GM11168 (cell line): Measurements from ENCODE around the gene ARL14EPL.
"Not testable (repeated sequence)": the region's sequence is repeated elsewhere in the genome, so short reads cannot be mapped to it uniquely, and the experiment has no call there.

ENCODE experiments used
- in situ Hi-C: fragments of 300-500 bp; cut with MboI; formaldehyde crosslinking; loops from one replicate; pipeline ENCODE4 v1.12.0; 2022; ENCODE audit warnings: low sequenced_read_pairs; ENCODE audit not compliant: unreplicated experiment

ARL14EPL gene

DNA sequence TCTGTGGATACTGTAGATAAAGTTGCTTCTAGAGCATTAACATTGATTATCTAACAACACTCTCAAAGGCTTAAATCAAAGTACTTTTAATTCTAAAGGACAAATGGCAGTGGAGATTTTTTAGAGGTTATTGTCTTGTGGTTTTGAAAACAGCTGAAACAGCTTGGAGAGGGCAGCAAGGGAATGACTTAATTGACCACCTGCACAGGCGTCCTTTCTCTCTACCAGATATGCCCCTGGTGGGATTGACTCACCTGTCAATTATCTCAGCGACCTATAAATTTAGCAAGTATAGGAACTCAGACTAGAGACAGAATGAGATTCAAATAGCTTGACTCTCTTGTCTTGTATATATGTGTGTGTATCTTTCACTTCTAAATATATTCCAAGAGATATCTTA lies 13.5 kb downstream of the ARL14EPL start:
- in situ Hi-C loops: no loop called here

DNA sequence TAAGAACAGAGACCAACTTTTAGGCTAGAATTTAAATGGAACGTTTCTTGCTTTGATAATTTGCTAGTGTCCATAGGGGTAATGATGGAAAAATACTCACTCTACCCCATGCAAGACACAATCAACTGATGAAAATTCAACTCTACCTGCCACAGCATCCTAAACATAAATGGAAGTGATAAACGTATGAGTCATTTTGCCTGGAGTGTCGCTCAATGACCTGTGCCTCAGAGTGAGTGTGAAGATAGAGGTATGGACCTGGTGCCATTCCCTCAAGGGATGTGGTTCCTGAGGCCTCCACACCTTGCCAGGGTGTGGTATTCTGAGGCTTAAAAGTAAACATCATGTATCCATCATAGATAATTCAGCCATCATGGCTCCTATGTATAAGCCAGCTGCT lies 14.0 kb downstream of the ARL14EPL start:
- in situ Hi-C loops: no loop called here

DNA sequence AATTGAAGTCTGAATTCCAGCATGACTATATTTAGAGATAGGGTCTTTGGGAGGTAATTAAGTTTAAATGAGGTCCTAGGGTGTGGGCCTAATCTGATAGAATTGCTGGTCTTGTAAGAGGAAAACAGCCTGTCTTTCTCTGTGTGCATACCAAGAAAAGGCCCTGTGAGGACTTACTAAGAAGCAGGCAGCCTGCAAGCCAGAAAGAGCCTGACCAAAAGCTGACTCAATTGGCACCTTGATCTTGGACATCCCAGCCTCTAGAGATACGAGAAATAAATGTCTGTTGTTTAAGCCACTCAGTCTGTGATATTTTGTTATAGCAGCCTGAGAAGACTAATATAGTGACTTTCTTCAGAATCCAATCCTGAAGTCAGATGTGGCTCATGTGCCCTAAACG lies 14.6 kb downstream of the ARL14EPL start:
- in situ Hi-C loops: no loop called here

DNA sequence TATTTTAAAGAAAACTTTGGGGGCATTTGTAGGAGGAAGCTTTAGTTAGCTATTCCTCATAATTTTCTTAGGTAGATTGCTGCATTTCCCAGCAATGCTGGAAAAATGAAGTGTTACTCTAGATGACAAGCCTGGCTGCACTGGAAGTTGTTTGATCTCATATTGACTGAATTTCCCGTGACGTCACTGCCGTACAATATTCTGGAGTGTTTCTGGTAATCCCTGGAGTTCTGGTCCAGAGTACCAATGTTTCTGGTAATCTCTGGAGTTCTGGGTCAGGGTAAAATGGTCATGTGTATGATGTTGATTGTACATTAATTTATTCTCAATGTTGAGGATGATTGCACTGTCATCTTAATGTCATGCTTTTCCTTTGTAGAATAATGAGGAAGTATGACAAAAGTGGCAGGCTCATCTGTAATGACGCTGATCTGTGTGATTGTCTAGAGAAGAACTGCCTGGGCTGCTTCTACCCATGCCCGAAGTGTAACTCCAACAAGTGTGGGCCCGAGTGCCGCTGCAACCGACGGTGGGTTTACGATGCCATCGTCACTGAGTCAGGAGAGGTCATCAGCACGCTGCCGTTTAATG lies 26.2 kb downstream of the ARL14EPL start:
- in situ Hi-C loops: loop anchor here (25.0 kb wide), 1 partner anchor 196 kb away; no protein-coding TSS in a partner anchor

DNA sequence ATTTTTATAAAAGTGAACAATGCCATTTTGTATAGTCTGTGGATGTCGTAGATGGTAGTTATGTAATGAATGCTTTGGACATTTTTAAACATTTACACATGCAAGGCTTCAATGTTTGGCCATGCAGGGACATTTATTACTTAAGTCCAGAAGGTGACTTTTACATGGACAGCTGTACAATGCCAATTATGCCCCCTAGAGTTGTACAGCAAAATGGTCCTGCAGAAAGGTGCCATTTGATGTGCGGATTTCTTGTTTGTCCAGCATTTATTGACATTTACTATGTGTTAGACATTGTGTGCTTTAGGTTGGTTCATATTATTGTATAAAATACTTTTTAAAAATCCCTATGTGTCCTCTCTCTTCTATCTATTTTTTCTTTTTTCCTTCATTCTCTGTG lies 30.1 kb downstream of the ARL14EPL start:
- in situ Hi-C loops: loop anchor here (10.0 to 25.0 kb wide), 2 partner anchors 200 to 748 kb away; no protein-coding TSS in a partner anchor

DNA sequence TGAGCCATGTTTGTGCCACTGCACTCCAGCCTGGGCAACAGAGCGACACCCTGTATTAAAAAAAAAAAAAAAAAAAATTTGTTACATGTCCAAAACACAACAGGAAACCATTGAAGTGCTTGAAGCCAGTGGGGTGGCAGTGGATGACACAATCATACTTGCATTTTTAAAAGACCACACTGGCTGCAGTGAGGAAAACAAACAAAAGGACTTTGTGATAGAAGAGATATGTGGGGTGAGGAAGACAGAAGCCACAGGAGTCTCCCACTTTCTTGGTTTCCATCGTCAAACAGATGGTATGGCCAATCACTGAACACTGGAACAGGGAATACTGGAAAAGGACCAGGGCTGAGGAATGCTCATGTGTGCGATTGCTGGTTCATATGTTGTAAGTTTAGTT lies 31.7 kb downstream of the ARL14EPL start:
- in situ Hi-C loops: loop anchor here (10.0 to 25.0 kb wide), 2 partner anchors 202 to 749 kb away; no protein-coding TSS in a partner anchor

DNA sequence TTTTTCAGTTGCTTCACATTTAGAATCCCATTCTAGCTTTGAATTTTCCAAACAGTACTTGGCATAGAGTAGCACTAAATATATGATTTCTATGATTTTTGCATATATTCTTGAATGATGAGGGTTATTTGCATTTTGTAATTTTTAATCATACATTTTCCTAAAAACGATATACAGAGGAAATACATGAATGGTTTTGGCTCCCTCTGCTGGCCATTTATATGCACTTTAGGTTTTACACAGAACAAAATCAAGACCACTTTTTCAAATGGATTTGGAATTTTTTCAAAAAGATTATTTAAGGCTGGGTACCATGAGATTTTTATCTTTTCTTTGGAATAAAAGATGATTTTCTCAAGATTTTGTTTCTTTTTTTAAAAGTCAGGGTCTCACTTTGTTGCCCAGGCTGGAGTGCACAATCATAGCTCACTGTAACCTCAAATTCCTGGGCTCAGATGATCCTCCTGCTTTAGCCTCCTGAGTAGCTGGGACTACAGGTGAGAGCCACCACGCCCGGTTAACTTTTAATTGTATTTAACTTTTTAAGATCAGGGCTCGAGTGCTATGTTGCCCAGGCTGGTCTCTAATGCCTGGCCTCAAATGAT lies 35.9 kb downstream of the ARL14EPL start:
- in situ Hi-C loops: loop anchor here (10.0 to 25.0 kb wide), 2 partner anchors 206 to 753 kb away; no protein-coding TSS in a partner anchor

DNA sequence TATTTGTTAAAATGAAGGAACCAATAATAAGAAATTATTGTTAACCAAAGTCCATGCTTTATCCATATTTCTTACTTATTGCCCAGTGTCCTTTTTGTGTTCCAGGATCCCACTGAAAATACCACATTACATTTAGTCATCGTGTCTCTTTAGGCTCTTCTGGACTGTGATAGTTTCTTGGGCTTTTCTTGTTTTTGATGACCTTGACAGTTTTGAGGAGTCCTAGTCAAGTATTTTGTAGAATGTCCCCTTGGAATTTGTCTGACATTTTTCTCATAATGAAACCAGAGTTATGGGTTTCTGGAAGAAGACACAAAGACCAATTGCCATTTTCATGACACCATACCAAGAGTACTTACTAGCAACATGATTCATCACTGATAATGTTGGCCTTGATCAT lies 38.9 kb downstream of the ARL14EPL start:
- in situ Hi-C loops: loop anchor here (10.0 to 25.0 kb wide), 2 partner anchors 209 to 446 kb away; partner anchors contain the start of gene TMED7

DNA sequence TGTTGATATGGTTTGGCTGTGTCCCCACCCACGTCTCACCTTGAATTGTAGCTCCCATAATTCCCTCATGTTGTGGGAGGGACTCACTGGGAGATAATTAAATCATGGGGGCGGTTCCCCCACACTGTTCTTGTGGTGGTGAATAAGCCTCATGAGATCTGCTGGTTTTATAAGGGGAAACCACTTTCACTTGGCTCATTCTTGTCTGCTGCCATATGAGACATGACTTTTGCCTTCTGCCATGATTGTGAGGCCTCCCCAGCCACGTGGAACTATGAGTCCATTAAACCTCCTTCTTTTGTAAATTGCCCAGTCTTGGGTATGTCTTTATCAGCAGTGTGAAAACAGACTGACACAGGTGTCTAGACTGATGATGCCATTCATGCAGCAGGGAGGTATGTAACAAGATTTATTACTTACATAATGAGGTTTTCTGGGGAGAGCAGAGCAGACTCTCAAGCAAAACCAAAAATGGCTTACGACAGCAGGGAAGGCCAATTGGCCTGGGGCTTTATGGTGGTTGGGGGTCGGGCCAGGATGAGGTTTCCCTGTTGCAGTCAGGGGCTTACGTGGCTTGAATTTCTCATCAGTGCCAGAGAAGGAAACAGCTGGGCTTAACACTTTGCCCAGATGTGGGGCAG lies 43.0 kb downstream of the ARL14EPL start:
- in situ Hi-C loops: loop anchor here (10.0 kb wide), 1 partner anchor 451 kb away; the partner anchor contains the start of gene TMED7

DNA sequence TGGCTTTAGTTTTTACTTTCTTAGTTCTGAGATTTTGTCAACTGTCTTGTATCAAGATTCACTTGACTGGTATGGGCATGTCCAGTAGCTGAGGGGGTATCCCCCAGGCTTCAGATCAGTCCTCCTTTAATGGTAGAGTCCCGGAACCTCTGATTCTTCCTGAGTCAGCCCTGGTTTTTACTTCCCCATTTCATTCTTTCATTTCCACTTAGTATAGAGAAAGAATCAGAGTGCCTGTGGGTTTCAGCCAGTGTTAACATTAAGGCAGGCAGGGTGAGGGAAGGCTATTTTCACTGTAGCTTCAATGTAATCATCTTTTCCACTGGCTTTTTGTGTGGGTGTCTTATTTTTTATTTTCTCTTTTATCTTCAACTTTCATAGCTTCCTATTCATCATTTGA lies 44.2 kb downstream of the ARL14EPL start:
- in situ Hi-C loops: loop anchor here (10.0 kb wide), 1 partner anchor 452 kb away; the partner anchor contains the start of gene TMED7

DNA sequence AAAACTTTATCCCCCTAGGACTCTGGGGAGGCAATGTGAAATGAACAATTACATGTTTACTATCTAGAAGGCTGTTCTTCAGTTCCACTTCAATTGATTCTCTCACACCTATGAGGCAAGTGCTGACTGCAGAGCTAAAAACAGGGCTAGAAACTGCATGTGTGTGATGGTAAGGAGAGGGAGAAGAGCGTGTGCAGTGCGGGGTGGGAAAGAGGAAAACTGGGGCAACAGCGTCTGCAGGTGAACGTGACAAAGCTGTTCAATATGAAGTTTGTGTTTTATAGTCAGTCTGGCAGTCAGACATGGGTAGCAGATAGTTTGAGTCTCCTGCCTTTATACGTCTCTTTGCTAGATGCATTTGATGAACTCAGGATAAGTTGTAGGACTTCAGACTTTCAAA lies 45.9 kb downstream of the ARL14EPL start:
- in situ Hi-C loops: loop anchor here (10.0 kb wide), 1 partner anchor 453 kb away; the partner anchor contains the start of gene TMED7

DNA sequence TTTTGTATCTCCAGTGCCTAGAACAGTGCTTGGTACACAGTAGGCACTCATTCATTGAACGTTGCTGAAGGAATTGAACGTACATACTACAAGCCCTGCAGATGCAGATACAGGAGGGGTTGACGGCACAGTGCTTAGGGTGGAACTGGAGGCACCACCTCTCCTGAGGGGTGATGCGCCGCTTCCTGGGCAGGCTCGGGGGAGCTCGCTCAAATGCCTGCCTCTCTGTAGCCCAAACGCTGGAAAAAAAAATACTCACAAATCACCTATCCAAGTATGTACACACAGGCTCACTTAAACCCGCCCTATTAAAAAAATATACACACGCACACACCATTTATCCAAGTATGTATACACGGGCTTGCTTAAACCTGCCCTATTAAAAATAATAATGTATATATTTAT lies 52.0 kb downstream of the ARL14EPL start:
- in situ Hi-C loops: no loop called here

DNA sequence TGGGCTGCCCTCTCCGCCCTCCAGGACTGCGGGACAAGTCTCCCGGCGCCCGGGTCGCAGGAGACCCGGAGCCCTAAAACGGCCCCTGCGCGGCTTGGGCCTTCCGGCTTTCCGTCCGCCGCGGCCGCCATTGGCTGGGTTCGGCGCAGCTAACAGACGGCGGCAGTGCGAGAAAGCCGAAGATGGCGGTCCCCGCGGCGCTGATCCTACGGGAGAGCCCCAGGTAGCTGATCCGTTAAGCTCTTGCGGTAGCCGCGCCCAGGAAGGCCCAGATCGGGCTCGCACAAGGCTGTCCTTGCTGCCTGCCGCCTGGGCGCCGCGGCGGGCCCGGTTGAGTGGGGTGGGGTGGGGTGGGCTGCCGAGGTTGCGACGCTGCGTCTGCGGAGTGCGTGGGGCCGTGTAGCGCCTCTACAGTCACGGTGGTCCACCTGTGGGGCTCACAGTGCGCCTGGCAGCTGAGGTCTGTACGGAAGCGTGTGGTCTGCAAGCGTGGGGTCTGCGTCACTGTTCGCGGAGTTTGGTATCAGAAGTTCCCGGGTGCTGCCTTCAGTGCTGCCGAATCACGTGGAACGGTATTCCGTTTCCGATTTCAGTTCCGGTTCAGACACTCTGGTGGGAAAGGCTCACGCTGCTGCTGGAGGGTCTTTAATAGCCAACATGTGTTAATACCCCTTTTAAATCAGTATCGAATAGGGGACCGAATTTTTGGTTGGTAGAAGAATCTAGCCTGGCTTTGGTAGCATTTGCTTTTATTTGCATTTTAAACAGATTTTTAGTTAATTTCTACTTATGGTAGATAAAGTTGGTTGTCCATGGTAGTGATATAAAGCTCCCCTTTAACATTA lies 52.8 kb downstream of the ARL14EPL start, which contains the start of gene COMMD10:
Gene COMMD10, plus strand, starts transcription at position 155 of the 845 bp plus-strand sequence.
- in situ Hi-C loops: no loop called here

DNA sequence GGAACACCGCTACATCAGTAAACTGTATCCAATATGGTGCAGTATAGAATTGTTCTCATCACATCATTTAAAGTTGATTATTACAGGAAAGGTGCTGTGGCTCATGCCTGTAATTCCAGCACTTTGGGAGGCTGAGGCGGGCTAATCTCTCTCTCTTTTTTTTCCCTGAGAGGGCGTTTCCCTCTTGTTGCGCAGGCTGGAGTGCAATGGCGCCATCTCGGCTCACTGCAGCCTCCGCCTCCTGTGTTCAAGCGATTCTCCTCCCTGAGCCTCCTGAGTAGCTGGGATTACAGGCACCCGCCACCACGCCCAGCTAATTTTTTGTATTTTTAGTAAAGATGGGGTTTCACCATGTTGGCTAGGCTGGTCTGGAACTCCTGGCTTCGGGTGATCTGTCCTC lies 54.0 kb downstream of the ARL14EPL start:
- in situ Hi-C loops: not testable (repeated sequence)

DNA sequence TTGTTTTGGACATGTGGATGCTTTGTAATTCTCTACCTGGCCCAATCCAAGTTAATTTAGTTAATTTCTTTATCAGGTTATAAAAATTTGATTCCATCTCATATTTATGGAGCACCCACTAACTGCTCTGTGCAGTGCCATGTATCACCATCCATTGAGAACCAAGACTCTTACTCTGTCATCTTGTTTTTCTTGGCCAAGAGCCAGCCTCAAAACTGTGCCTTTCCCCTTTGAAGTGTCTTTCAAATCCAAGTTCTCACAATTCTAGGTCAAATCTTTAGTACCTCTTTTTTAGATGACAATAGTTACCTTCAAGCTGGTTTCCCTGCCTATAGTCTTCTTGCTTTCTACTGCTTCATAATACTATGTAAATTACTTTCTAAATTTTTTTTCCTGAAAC lies 55.8 kb downstream of the ARL14EPL start:
- in situ Hi-C loops: no loop called here

DNA sequence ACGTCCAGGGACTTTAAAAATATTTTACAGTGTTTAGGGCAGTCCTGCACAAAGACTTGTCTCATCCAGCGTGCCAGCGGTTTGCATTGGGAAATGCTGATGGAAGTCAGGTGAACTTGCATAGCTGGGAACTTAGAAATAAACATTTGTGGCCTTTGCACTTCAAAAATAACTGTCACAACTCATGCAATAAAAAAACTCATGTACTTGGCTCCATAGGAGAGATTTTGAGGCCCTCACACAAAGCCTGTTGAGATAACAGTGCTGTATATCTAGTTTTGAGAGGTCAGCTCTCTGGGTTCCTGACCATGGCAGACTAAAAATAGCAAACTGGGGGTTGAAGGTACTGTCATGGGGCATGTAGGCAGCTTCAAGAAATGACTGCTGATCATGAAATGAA lies 58.0 kb downstream of the ARL14EPL start:
- in situ Hi-C loops: no loop called here

DNA sequence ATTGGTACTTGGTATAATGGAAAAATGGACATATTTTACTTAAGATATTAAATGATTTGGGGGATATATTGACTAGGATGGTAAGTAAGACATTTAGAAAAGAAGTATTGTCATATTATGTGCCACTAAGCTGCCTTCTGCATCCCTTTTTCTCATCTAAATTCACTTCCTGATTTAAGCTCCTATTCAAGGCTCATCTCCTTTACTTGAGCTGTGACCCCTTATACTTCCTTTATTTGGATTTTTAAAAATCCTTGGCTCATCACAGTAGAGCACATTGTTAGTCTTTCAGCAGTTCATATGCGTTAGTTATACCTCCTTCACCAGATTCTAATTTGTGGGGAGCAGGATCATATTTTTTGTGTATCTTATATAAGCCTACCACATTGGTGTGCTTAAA lies 59.1 kb downstream of the ARL14EPL start:
- in situ Hi-C loops: no loop called here

DNA sequence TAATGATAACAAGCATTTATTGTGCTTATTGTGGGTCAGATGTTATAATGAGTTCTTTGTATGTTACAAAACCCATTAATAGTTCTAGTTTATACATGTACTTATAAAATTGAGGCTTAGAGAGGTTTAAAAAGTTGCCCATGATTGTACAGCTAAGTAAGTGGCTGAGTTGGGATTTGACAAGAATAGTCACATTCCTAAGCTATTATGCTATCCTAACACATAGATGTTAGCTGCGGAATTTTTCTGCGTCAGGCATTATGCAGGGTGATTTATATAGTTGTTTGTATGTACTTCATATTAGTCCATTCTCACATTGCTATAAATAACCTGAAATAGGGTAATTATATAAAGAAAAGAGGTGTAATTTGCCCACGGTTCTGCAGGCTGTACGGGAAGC lies 65.0 kb downstream of the ARL14EPL start:
- in situ Hi-C loops: no loop called here

DNA sequence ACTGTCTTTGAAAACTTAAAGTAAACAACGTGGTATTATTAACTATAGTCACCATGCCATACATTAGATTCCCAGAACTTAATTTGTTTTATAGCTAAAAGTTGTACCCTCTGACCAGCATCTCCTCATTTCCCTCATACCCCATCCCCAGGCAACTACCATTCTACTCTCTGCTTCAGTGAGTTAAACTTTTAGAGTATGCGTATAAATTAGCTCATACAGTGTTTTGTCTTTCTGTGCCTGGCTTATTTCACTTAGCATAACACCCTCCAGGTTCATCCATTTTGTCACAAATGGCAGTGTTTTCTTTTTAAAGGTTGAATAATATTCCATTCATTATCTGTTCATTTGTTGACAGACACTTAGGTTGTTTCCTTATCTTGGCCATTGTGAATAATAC lies 66.7 kb downstream of the ARL14EPL start:
- in situ Hi-C loops: no loop called here

DNA sequence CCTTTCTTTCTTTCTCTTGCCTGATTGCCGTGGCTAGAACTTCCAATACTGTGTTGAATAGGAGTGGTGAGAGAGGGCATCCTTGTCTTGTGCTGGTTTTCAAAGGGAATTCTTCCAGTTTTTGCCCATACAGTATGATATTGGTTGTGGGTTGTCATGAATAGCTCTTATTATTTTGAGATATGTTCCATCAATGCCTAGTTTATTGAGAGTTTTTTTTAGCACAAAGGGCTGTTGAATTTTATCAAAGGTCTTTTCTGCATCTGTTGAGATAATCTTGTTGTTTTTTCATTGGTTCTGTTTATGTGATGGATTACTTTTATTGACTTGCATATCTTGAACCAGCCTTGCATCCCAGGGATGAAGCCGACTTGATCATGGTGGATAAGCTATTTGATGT lies 72.7 kb downstream of the ARL14EPL start:
- in situ Hi-C loops: not testable (repeated sequence)
